Measurements from ENCODE around the gene PRKAB1. TPM values are rescaled to one million over a fixed set of nuclear protein-coding genes. Genes with fewer than 3 reads are reported as not detected.

Gene PRKAB1
- total RNA-seq, 1 donor from 2014 or later, result 41.2 TPM

- no peak for DNase-seq (ENCODE audit: low spot score in 2 of 2)
- Histone ChIP-seq H3K27me3 (no peaks in the 10 kb centered on the region), H3K36me3 (no peaks in the 10 kb centered on the region), H3K27ac (no peak overlapping the region), H3K4me1 (peaks cover 0 to 3% of the 10 kb centered on the region in 2 donors), H3K9me3 (no peaks in the 10 kb centered on the region), H3K4me3 (no peak overlapping the region)
- intact Hi-C loops (cut with DNase I), result no loop called here
- TF ChIP-seq CTCF (IDR thresholded peaks at IDR 0.05), result no peak
These were observed 27.1 kb downstream of the PRKAB1 start for GRCh38 chr12:119695034-119695433.

GRCh38 chr12:119696943-119697342, 29.0 kb downstream of the PRKAB1 start:
- Histone ChIP-seq H3K36me3 (no peaks in the 10 kb centered on the region), H3K4me1 (peaks cover 0 to 3% of the 10 kb centered on the region in 2 donors), H3K27ac (no peak overlapping the region), H3K27me3 (no peaks in the 10 kb centered on the region), H3K4me3 (no peak overlapping the region), H3K9me3 (no peaks in the 10 kb centered on the region)
- intact Hi-C loops (cut with DNase I), result no loop called here
- no peak for DNase-seq (ENCODE audit: low spot score in 2 of 2)
- TF ChIP-seq CTCF (IDR thresholded peaks at IDR 0.05), result no peak

- no peaks in the 10 kb centered on the region for H3K9me3 ChIP-seq
- H3K27ac ChIP-seq, result no peak overlapping the region
- no peaks in the 10 kb centered on the region for H3K27me3 ChIP-seq
- no peaks in the 10 kb centered on the region for H3K4me1 ChIP-seq
- no peak for TF ChIP-seq CTCF (IDR thresholded peaks at IDR 0.05)
- no peak for DNase-seq (ENCODE audit: low spot score in 2 of 2)
- intact Hi-C loops (cut with DNase I), result no loop called here
- H3K36me3 ChIP-seq, result no peaks in the 10 kb centered on the region
- no peak overlapping the region for H3K4me3 ChIP-seq
These were observed 31.3 kb downstream of the PRKAB1 start for GRCh38 chr12:119699199-119699760.

- H3K4me3 ChIP-seq, result no peak overlapping the region
- H3K27ac ChIP-seq, result no peak overlapping the region
- no peaks in the 10 kb centered on the region for H3K4me1 ChIP-seq
- H3K9me3 ChIP-seq, result no peaks in the 10 kb centered on the region
- H3K27me3 ChIP-seq, result no peaks in the 10 kb centered on the region
- no peak for TF ChIP-seq CTCF (IDR thresholded peaks at IDR 0.05)
- DNase-seq (ENCODE audit: low spot score in 2 of 2), result no peak
- intact Hi-C loops (cut with DNase I), result no loop called here
- no peaks in the 10 kb centered on the region for H3K36me3 ChIP-seq
These were observed 32.1 kb downstream of the PRKAB1 start for GRCh38 chr12:119700078-119700477.

- intact Hi-C loops (cut with DNase I), result no loop called here
- TF ChIP-seq CTCF (IDR thresholded peaks at IDR 0.05), result no peak
These were observed 36.3 kb downstream of the PRKAB1 start for GRCh38 chr12:119704065-119704747.

More at GRCh38 chr12:119704065-119704747, 36.3 kb downstream of the PRKAB1 start:
- H3K27me3 ChIP-seq, result no peaks in the 10 kb centered on the region
- no peak overlapping the region for H3K4me3 ChIP-seq
- no peaks in the 10 kb centered on the region for H3K4me1 ChIP-seq
- no peak overlapping the region for H3K27ac ChIP-seq
- H3K36me3 ChIP-seq, result no peaks in the 10 kb centered on the region
- no peak for DNase-seq (ENCODE audit: low spot score in 2 of 2)
- no peaks in the 10 kb centered on the region for H3K9me3 ChIP-seq

Measured in ascending aorta (tissue), 2 donors.